NB4 (cell line): ENCODE results near the gene SMG1.
"Not testable (repeated sequence)": the region's sequence is repeated elsewhere in the genome, so short reads cannot be mapped to it uniquely, and the experiment has no call there.

Source experiments
- CTCF ChIP-seq: IDR thresholded peaks from one replicate; pipeline ENCODE4 v1.5.1; 2012; ENCODE audit warnings: low read depth, low read length
- MAX ChIP-seq: IDR thresholded peaks from 2 replicates; pipeline ENCODE4 v1.6.1; 2011; ENCODE audit warnings: low read depth, low read length
- POLR2A ChIP-seq: IDR thresholded peaks from 2 replicates; pipeline ENCODE4 v1.6.1; 2011; ENCODE audit warnings: mild to moderate bottlenecking; ENCODE audit not compliant: insufficient read length; ENCODE audit errors: extremely low read depth

- TF ChIP-seq CTCF, POLR2A, MAX: not testable (repeated sequence)
Observed at GRCh38 chr16:18781232-18781631, 145.0 kb downstream of the SMG1 start.
